HCT116 (cell line): ENCODE measurements around the gene STIM1. TPM values are rescaled to one million over a fixed set of nuclear protein-coding genes. Genes with fewer than 3 reads are reported as not detected.
A peak's percentile ranks its signal among the peaks of the same experiment; 100 is the strongest.

Experiments used
- ATAC-seq: fragments of 200-7000 bp; cut with Tn5 transposase; 2 replicates; pipeline ENCODE4 v1.9.1; 2020; ENCODE audit warnings: mild to moderate bottlenecking, moderate library complexity
- Bru-seq: library from RNA; stranded (reverse); fragments of 400-500 nt; gene quantifications from one replicate; lab custom pipeline; 2021; lab: Mats Ljungman, UMichigan
- BruChase-seq, 2 experiments: library from RNA; stranded (reverse); fragments of 400-500 nt; gene quantifications; one replicate each; lab custom pipeline; 2021; lab: Mats Ljungman, UMichigan
- BruUV-seq: library from RNA; stranded (reverse); fragments of 400-500 nt; replicated peaks from 2 replicates; lab custom pipeline; 2021; lab: Mats Ljungman, UMichigan
- CTCF ChIA-PET: fragments of 300-600 bp; sonication (Branson Sonifier 250); formaldehyde crosslinking; loops from one replicate; lab custom pipeline; 2021; ENCODE audit warnings: antibody characterized with exemption; lab: Charles Lee
- POLR2A ChIA-PET: fragments of 300-600, 350-600 bp; sonication (Branson Sonifier 250); formaldehyde crosslinking; loops from one replicate; lab custom pipeline; 2021; ENCODE audit warnings: antibody characterized with exemption; lab: Charles Lee
- RAD21 ChIA-PET, 2 experiments: fragments of 300-600 bp; sonication (Branson Sonifier 250); formaldehyde crosslinking; loops; one replicate each; lab custom pipeline; 2023; ENCODE audit warnings: low total read pairs in 2 of 2; ENCODE audit not compliant: uncharacterized antibody in 2 of 2, unreplicated experiment in 2 of 2, low non-redundant PET in 1 of 2; lab: Charles Lee
- DNase-seq: peaks from one replicate; pipeline ENCODE4 v3.0.0-alpha.2; 2010; ENCODE audit warnings: low read depth, low spot score
- H2AFZ ChIP-seq: fragments of 200-600 bp; shearing (Covaris generic), sonication (generic); 2 replicates; pipeline ENCODE4 v1.6.1; 2017; ENCODE audit warnings: low read depth, mixed run types, mixed read lengths, antibody characterized with exemption, low read length; ENCODE audit not compliant: poor library complexity, severe bottlenecking
- H3K27ac ChIP-seq: 2 replicates; pipeline ENCODE4 v1.5.1; 2012; ENCODE audit warnings: low read depth, low read length
- H3K27me3 ChIP-seq: fragments of 200-600 bp; sonication (generic); 2 replicates; pipeline ENCODE4 v1.6.1; 2016; ENCODE audit warnings: mixed run types, low read length, mixed read lengths; ENCODE audit not compliant: insufficient read depth
- H3K36me3 ChIP-seq, 2 experiments: fragments of 200-500 bp in 1 of 2; fragments of 200-600 bp in 1 of 2; sonication (Bioruptor generic) in 1 of 2; sonication (generic) in 1 of 2; 2 replicates each; pipeline versions ENCODE4 v1.5.1 to v1.6.1; 2014 to 2016; ENCODE audit warnings: low read length in 2 of 2, inconsistent platforms in 1 of 2, mixed read lengths in 1 of 2, mixed run types in 1 of 2; ENCODE audit not compliant: insufficient read depth in 2 of 2, control insufficient read depth in 1 of 2
- H3K4me1 ChIP-seq, 2 experiments: fragments of 200-600 bp in 1 of 2; sonication (generic) in 1 of 2; 2 replicates each; pipeline versions ENCODE4 v1.5.1 to v1.6.1; 2012 to 2017; ENCODE audit warnings: low read length in 2 of 2, inconsistent platforms in 1 of 2, mild to moderate bottlenecking in 1 of 2, mixed read lengths in 1 of 2, mixed run types in 1 of 2, moderate library complexity in 1 of 2; ENCODE audit not compliant: insufficient read depth in 2 of 2, control insufficient read depth in 1 of 2
- H3K4me2 ChIP-seq: fragments of 200-600 bp; sonication (generic); 2 replicates; pipeline ENCODE4 v1.6.1; 2017; ENCODE audit warnings: mixed run types, low read length, mixed read lengths
- H3K4me3 ChIP-seq, 2 experiments: fragments of 200-600 bp in 1 of 2; sonication (generic) in 1 of 2; replicated peaks in 1 of 2; 2 replicates each; pipeline ENCODE4 v1.5.1; 2011 to 2016; ENCODE audit warnings: low read length in 2 of 2, control low read depth in 1 of 2, low read depth in 1 of 2, mild to moderate bottlenecking in 1 of 2, mixed read lengths in 1 of 2, mixed run types in 1 of 2
- H3K79me2 ChIP-seq: fragments of 200-600 bp; sonication (generic); 2 replicates; pipeline ENCODE4 v1.6.1; 2017; ENCODE audit warnings: mild to moderate bottlenecking, mixed run types, low read length, moderate library complexity, mixed read lengths; ENCODE audit not compliant: insufficient read depth
- H3K9ac ChIP-seq: fragments of 200-600 bp; sonication (generic); 2 replicates; pipeline ENCODE4 v1.6.1; 2016; ENCODE audit warnings: low read length, mixed read lengths
- H3K9me2 ChIP-seq: fragments of 200-600 bp; sonication (generic), shearing (Covaris generic); 2 replicates; pipeline ENCODE4 v1.6.1; 2017; ENCODE audit warnings: mixed run types, mild to moderate bottlenecking, moderate library complexity; ENCODE audit not compliant: insufficient read depth
- H3K9me3 ChIP-seq, 2 experiments: fragments of 200-500 bp in 1 of 2; fragments of 200-600 bp in 1 of 2; sonication (Bioruptor generic) in 1 of 2; sonication (generic) in 1 of 2; 2 replicates each; pipeline ENCODE4 v1.6.1; 2014 to 2017; ENCODE audit warnings: low read length in 2 of 2, mixed read lengths in 2 of 2, inconsistent platforms in 1 of 2, low read depth in 1 of 2, mild to moderate bottlenecking in 1 of 2, mixed run types in 1 of 2, moderate library complexity in 1 of 2; ENCODE audit not compliant: control insufficient read depth in 1 of 2, insufficient read depth in 1 of 2
- H4K20me1 ChIP-seq: fragments of 200-600 bp; sonication (generic), shearing (Covaris generic); 2 replicates; pipeline ENCODE4 v1.6.1; 2017; ENCODE audit warnings: mixed run types, mild to moderate bottlenecking, moderate library complexity; ENCODE audit not compliant: insufficient read depth
- ATF3 ChIP-seq: IDR thresholded peaks from 2 replicates; pipeline ENCODE4 v1.6.1; 2012
- CBX3 ChIP-seq: IDR thresholded peaks from 2 replicates; pipeline ENCODE4 v1.6.1; 2012; ENCODE audit warnings: low read depth
- CEBPB ChIP-seq: IDR thresholded peaks from 2 replicates; pipeline ENCODE4 v1.6.1; 2012; ENCODE audit warnings: low read depth
- CTCF ChIP-seq, 3 experiments: fragments of 200-600 bp in 1 of 3; sonication (generic) in 1 of 3; IDR thresholded peaks in 2 of 3; conservative IDR thresholded peaks in 1 of 3; 2 replicates each; pipeline ENCODE4 v1.5.1; 2012 to 2017; ENCODE audit warnings: low read depth in 2 of 3, low read length in 2 of 3, antibody characterized with exemption in 1 of 3, borderline replicate concordance in 1 of 3, control low read depth in 1 of 3, mild to moderate bottlenecking in 1 of 3, mixed read lengths in 1 of 3, mixed run types in 1 of 3, moderate library complexity in 1 of 3; ENCODE audit not compliant: insufficient read depth in 1 of 3
- ELF1 ChIP-seq: IDR thresholded peaks from 2 replicates; pipeline ENCODE4 v1.6.1; 2012; ENCODE audit warnings: low read depth, borderline replicate concordance
- EZH2 ChIP-seq: fragments of 200-600 bp; sonication (generic); IDR thresholded peaks from 2 replicates; pipeline ENCODE4 v1.6.1; 2017; ENCODE audit warnings: antibody characterized with exemption, mixed run types
- EZH2phosphoT487 ChIP-seq: fragments of 200-600 bp; IDR thresholded peaks from 2 replicates; pipeline ENCODE4 v1.6.1; 2018; ENCODE audit warnings: antibody characterized with exemption, borderline replicate concordance
- FOSL1 ChIP-seq: IDR thresholded peaks from 2 replicates; pipeline ENCODE4 v1.6.1; 2012; ENCODE audit warnings: low read depth
- JUND ChIP-seq: IDR thresholded peaks from 2 replicates; pipeline ENCODE4 v1.6.1; 2012
- POLR2A ChIP-seq: IDR thresholded peaks from 2 replicates; pipeline ENCODE4 v1.7.0; 2011; ENCODE audit warnings: borderline replicate concordance; ENCODE audit not compliant: insufficient read depth, insufficient read length; ENCODE audit errors: extremely low read depth
- POLR2AphosphoS5 ChIP-seq: IDR thresholded peaks from 2 replicates; pipeline ENCODE4 v1.6.1; 2011; ENCODE audit warnings: mild to moderate bottlenecking, low read depth, low read length, moderate library complexity
- RAD21 ChIP-seq: IDR thresholded peaks from 2 replicates; pipeline ENCODE4 v1.6.1; 2012; ENCODE audit warnings: low read depth, mild to moderate bottlenecking
- REST ChIP-seq: IDR thresholded peaks from 2 replicates; pipeline ENCODE4 v1.6.1; 2012; ENCODE audit warnings: low read depth
- SIN3A ChIP-seq: IDR thresholded peaks from 2 replicates; pipeline ENCODE4 v1.6.1; 2012; ENCODE audit warnings: low read depth
- SP1 ChIP-seq: IDR thresholded peaks from 2 replicates; pipeline ENCODE4 v1.6.1; 2012; ENCODE audit warnings: low read depth
- SRF ChIP-seq: IDR thresholded peaks from 2 replicates; pipeline ENCODE4 v1.6.1; 2012; ENCODE audit warnings: low read depth
- TCF7L2 ChIP-seq: IDR thresholded peaks from 2 replicates; pipeline ENCODE4 v1.7.0; 2011; ENCODE audit warnings: borderline replicate concordance, inconsistent platforms; ENCODE audit not compliant: insufficient read depth, insufficient read length; ENCODE audit errors: extremely low read depth
- YY1 ChIP-seq: IDR thresholded peaks from 2 replicates; pipeline ENCODE4 v1.6.1; 2011; ENCODE audit warnings: low read length, low read depth, moderate library complexity, mild to moderate bottlenecking; ENCODE audit not compliant: insufficient replicate concordance; ENCODE audit errors: extremely low read depth
- ZFX ChIP-seq: fragments of 450-650 bp; IDR thresholded peaks from 2 replicates; pipeline ENCODE4 v1.6.1; 2017
- ZNF274 ChIP-seq: fragments of 200-500 bp; sonication (Bioruptor generic); IDR thresholded peaks from 2 replicates; pipeline ENCODE4 v1.6.1; 2014; ENCODE audit warnings: mild to moderate bottlenecking, low read depth, low read length, inconsistent platforms
- intact Hi-C: fragments of 100-400 bp; cut with micrococcal nuclease; formaldehyde crosslinking; loops from 2 replicates; pipeline ENCODE4 v1.10.0; 2022
- long read RNA-seq: library from polyadenylated mRNA; unstranded; transcript quantifications from one replicate; pipeline ENCODE4 v2.0.0, GENCODE V29; 2021; ENCODE audit not compliant: unreplicated experiment
- polyA plus RNA-seq: library from polyadenylated mRNA; unstranded; fragments of >200 nt; gene quantifications from 2 replicates; pipeline ENCODE4 v1.2.1, GENCODE V29; 2012; ENCODE audit warnings: missing spikeins
- total RNA-seq: library from RNA; stranded (reverse); gene quantifications from one replicate; pipeline ENCODE4 v1.2.1, GENCODE V29; 2021; ENCODE audit not compliant: unreplicated experiment

STIM1 gene
- total RNA-seq (22.3 TPM), Bru-seq, nascent RNA (percentile 56 among the genes with signal in this experiment), BruChase-seq, experiment 1, labeled RNA remaining after a 6-hour chase (percentile 48 among the genes with signal in this experiment), BruChase-seq, experiment 2, labeled RNA remaining after a 2-hour chase (percentile 48 among the genes with signal in this experiment)
- 21.8 and 42.9 TPM in 2 replicates for polyA plus RNA-seq
- long read RNA-seq, full-length matches to known transcripts, result 2 of 8 reads
- long read RNA-seq, partial matches to known transcripts, result 1 of 8 reads
- long read RNA-seq, other reads (novel, unspliced or antisense), result 5 of 8 reads

GRCh38 chr11:3854977-3855807, at the start of gene STIM1:
TSS of gene STIM1 (plus strand) at chr11:3855664. CDS start at chr11:3856271, 607 bp downstream.
- H3K4me3 ChIP-seq, result peak within 1 kb of the TSS; percentile 70 to 78
- peaks cover 14 to 31% of the 10 kb centered on the region in 2 experiments for H3K4me1 ChIP-seq
- H3K27ac ChIP-seq, result peak within 1 kb of the TSS; percentile 61
- no peaks in the 10 kb centered on the region for H3K27me3 ChIP-seq
- no peaks in the 10 kb centered on the region for H3K9me3 ChIP-seq
- no peaks in the 10 kb centered on the region for H4K20me1 ChIP-seq
- no peaks in the 10 kb centered on the region for H3K36me3 ChIP-seq
- peak within 1 kb of the TSS; percentile 55 for H2AFZ ChIP-seq
- RAD21 ChIA-PET, result interaction anchor here (0.8 to 1.7 kb wide), 6 partner anchors 14 to 218 kb away, joined by 3 to 14 read pairs (median 5); no protein-coding TSS in a partner anchor
- H3K9ac ChIP-seq, result peak within 1 kb of the TSS; percentile 68
- peak; percentile 86 for DNase-seq
- intact Hi-C loops, result loop anchor here (1.0 kb wide), 1 partner anchor 217 kb away; no protein-coding TSS in a partner anchor
- no peaks in the 10 kb centered on the region for H3K9me2 ChIP-seq
- CTCF ChIA-PET, result interaction anchor here (0.6 to 3.5 kb wide), 29 partner anchors 10 to 379 kb away, joined by 3 to 81 read pairs (median 5); partner anchors contain the start of gene RHOG
- POLR2A ChIA-PET, result interaction anchor here (0.8 to 1.4 kb wide), 7 partner anchors 14 to 219 kb away, joined by 3 read pairs; no protein-coding TSS in a partner anchor
- H3K79me2 ChIP-seq, result peaks cover 3% of the 10 kb centered on the region; the same call in 1 of the 2 replicates
- ATAC-seq, result peak; percentile 88
- peak within 1 kb of the TSS; percentile 80 for H3K4me2 ChIP-seq
- BruUV-seq, result no TSS peak
- TF ChIP-seq FOSL1 (no peak), EZH2phosphoT487 (no peak), ELF1 (no peak), POLR2A (no peak), POLR2AphosphoS5 (peak; percentile 43), SRF (no peak), TCF7L2 (no peak), ZFX (peak; percentile 64), SIN3A (no peak), CBX3 (peak; percentile 69; the same call in 1 of the 2 replicates), RAD21 (peak; percentile 86), ZNF274 (no peak), YY1 (peak; percentile 64), REST (no peak), EZH2 (no peak), ATF3 (no peak), SP1 (peak; percentile 65), CEBPB (no peak), JUND (no peak), CTCF (IDR thresholded peaks at IDR 0.05 in 2 of 3, conservative IDR thresholded peaks at IDR 0.05 in 1 of 3; ENCODE audit: borderline replicate concordance in 1 of 3, insufficient read depth in 1 of 3, low read depth in 2 of 3, low read length in 2 of 3) (peak; percentile 80 to 89 (median 83))
